NCI-H82 (cell line): Measurements from ENCODE around the gene C2CD3.

ENCODE experiments used
- DNase-seq: peaks from one replicate; lab custom pipeline; 2025; lab: John Stamatoyannopoulos, UW

The C2CD3 gene

DNA sequence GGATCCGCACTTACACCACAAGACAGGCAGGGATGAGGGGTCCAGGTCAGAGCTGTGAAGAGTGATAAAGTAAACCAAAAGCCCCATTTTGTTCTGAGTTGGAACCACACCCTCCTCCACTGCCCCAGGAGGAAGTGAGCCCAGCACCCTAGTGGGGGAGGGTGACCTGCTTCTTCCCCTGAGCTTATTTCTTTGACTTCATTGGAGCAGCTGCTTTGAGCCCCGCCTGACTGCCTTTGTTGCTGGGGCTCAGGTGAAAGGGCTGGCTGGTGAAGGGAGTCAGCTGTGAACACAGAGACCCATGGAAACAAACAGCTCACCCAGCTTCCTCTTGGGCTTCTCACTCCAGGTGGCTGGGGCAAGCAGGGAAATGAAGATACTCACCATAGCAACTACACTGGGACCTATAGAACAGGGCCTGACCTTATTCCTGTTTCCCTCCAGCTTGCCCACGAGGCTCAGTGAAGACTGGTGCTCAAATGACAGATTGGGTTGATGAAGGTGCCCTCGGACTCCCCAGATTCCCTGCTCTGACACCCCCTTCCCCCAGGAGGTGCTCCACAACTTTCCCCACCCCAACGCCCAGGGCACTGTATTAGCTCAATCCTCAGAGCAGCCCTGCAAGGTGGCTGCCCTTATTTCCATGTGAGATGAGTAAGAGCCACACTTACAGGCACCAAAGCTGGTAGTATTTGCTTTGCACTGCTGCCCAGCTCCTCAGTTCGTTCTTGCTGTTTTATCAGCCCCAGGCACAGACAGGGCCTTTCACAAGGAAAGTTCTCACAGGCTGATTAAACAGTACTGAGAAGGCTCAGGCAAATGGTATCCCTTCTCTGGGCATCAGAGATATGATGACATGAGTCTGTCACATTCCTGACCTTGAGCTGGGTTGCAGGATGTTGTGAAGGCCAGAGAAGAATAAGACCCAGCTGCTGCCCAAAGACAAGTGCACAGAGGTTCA is 190.5 kb downstream of the C2CD3 start:
- DNase-seq = peak; percentile 18

DNA sequence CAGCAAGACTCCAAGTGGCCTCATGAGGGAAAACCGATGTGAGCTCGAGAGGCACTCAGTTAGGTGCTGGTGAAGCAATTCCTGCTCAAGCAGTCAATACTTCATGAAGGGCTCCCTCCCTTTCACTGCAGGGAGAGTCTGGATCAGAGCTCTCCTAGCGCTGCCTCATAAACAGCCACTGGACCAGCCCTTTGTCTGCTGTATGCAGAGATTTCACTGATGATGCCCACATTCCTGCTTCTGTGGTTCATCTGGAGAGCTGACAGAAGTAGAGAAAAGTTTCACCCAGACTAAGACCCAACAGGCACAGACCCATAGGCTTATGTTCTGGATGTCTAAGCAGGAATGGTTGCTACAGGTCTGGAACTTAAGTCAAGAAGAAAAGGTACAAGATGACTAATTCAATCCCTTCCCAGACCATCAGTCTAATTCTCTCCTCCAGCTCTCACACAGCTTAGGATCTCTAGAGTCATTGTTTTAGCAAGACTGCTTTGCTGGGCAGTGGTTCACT is 192.2 kb downstream of the C2CD3 start:
- no peak for DNase-seq

DNA sequence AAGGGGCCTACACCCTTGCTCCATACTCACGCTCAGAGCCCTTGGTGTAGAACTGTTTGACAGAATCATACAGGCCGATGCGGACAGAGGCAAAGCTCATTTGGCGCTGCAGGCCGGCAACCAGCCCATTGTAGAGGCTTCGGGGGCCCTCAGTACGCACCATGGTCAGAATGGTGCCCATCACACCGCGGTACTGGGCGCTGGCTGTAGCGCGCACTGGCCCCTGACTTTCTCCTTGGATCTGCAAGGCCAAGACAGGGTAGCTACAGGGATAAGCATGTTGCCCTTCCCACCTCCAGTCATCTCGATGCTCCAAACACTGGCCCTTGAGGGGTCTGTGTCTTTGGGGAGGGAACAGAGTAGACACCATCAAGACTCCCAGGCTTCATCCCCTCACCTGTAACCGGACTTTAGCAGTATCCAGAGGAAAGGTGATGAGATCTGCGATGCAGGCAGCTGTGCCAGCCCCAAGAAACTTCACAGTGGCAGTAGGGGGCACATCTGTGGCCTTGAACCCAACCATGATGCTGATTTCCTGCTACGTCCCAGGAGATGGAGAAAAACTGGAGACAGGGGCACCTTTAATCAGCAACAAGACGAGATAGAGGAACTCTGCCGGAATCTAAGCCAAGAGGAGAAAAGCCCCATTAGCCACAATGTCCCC is 192.8 kb downstream of the C2CD3 start:
- no peak for DNase-seq

DNA sequence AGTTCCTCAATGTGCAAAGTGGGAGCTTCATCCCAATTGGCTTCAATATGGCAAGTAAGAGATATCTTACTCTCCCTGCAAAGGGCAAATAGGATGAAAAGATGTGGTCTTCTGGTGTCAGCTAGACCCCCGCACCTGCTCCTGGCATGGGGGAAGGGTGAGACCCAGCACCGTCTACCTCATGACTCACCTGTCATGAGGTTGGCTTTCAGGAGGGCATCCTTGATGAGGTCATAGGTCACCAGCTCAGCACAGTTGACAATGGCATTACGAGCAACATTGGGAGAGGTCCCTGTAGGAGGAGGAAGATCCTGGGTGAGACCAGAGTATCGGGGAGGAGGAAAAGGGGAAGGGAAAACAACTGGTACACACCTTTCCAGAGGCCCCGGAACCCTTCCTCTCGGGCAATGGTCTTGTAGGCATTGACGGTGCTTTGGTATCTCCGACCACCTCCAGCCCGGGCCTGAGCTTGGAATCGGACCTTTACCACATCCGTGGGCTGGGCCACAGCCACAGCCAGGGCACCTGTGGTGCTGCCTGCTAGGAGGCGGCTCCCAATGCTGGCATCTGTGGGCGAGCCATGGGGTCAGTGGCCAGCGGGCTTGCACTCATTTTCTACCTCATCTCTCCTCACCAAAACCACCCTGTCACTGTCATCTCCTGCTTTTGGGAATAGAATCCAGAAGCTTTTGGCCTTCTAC is 194.2 kb downstream of the C2CD3 start:
- no peak for DNase-seq

DNA sequence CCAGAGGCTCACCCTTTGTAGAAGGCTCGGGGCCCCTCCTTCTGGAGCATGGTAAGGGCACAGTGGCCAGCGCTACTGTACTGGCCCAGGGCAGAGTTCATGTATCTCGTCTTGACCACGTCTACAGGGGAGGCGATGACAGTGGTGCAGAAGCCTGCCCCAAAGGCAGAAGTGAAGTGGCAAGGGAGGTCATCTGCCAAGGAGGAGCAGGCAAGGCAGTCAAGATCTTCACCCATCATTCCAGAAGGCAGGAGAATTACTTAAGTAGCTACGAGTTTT is 195.4 kb downstream of the C2CD3 start:
- no peak for DNase-seq

DNA sequence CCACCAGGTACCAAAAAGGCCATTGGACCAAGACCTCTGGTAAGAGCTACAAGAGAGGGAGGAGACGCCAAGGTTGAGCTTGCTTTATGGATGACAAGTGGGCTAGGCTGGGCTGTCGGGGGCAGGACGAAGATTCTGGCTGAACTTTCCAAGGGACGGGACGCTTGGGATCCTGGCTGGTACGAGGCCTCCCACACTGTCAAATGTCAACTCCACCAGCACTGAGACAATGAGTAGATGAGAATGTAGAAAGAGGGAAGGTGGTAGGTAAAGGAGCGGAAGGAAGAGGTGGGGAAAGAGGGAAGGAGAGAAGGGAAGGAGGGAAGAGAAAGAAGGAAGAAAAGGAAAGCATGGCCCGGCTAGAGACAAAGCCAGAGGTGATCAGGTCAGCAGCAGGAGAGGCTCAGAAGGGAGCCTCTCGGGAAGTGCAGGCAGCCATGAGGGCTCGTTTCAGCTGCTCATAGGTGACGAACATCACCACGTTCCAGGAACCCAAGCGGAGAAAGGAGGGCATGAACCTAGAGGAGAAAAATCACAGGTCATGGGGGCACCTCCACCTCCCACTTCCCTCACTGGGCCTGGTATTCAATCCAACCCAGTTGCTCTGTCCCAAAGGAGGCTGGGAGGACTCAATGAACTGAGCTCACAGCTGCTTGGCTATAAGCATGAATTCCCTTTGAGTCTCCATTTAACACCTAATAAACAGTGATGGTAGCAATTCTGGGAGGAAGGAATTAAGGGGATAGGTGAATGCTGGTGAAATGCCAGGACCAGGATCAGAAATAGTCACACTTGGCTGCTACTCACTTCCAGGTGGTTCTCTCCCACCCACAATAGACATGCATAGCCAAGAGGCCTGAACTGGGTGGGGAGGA is 196.0 kb downstream of the C2CD3 start:
- no peak for DNase-seq

DNA sequence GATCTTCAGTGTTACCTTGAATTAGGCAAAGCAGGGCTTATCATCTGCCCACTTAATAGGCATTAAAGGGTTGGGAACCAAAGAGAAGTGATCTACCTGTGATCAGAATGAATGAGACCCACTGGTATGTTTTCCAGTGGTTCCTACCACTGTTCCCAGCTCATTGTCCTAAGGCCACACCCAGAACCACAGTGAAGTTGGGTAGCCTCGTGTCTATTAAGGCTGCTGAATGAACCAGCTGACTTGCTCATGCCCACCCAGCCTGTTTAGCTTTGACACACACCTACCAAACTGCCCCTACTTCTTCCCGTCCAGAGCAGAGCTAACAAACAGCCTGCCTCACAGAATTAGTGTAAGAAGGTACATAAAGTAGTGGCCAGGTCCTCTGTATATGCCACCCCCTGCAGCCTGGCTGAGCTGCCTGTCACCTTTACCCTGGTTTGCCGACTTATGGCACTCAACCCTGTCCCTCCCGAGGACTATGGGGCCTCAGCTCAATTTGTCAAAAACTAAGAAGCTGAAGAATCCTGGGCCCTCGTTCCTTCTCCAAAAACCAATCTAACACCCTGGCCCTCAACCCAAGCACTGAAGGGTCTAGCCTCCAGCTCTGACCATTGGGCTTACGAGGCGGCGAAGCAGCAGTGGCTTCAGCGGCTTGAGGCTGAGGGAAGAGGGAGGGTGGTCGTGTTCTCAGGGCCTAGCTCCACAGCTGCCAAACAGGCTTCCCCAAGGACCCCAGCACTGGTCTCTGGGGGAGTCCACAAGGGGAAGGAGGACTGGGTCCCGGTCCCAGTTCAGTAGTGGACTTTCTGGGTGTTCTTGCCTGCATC is 198.0 kb downstream of the C2CD3 start:
- DNase-seq = peak; percentile 20

DNA sequence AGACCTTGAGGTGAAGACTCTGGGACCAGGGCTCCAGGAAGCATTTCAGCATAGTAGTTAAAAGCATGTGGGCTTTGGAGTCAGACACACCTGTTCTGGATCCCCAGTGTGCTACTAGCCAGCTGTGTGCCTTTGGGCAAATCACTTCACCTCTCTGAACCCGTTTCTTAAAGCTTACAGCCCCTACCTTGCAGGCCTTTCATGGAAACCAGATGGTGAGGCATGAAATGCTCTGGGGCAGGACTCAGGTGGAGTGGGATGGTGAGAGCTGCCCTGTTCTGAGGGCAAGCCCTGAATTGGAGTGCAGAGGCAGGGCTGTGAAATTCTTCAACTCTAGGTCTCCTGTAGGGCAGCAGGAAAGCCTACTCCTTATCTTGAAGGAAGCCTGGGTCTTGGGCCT is 198.6 kb downstream of the C2CD3 start:
- no peak for DNase-seq

DNA sequence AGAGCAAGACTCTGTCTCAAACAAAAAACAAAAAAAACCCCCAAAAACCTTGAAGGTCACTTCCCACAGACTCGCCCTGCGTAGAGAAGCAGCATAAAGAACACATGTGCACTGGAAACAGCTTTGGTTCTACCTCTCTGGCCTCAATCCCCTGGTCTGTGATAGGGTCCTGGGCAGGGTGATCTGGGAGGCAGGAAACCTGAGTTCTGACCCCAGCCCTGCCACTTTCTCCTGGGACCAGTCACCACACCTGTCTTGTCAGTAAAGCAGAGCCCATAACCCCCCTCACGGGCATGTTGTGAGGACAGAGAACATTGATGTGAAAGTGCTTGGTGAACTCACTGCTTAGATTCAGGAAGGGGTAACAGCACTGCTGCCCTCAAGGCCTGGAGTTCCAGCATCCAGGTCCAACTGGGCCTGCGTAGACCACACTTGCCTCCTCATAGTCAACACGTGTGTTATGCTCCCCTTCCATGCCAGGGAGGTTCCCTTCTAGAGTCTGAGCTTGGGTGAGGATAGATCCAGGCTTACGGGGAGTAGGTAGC is 199.6 kb downstream of the C2CD3 start:
- no peak for DNase-seq

DNA sequence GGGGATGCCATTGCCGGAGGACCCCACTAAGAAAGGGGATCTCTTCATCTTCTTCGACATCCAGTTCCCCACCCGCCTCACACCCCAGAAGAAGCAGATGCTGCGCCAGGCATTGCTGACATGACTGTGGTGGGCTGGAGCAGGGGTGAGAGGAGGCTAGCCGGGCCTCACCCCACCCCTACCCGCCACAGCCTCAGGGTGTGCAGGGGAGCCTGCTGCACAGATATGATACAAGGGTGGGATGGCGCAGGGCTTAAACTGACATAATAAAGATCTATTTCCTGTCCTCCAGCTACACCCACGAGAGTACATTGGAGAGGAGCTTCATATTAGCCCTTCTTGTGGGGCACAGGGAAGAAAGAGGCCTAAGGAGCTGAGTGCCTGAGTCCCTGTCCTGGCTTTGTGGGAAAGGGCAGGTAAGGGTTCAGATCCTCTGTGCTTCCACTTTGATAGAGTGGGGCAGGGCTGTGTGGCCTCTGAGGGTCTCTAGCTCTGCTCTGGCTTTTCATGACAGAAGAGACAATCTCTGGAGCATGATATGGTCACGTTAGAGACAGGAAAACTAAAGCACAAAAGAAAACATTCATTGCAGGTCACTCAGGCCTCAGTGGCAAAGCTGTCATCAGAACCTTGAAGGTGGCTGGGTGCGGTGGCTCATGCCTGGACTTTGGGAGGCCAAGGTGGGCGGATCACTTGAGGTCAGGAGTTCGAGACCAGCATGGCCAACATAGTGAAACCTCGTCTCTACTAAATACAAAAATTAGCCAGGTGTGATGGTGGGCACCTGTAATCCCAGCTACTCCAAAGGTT is 200.6 kb downstream of the C2CD3 start:
- DNase-seq = peak; percentile 10

DNA sequence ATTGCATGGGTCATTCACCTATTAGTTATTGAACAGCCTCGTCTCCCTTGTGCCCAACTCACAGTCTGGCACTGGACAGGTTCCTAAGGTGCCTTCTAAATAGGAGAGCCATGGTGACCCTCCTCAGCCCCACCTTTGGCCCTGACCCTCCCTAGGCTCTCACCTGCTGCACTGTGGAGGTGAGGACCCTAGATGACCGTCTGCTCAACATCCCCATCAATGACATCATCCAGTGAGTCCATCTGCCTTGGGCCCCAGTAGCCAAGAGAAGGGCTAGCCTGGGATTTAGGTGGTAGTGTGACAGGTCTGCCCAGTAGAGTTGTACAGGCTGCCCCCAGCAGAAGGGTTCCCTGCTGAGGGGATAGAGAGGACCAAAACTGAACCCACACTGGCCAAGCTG is 201.7 kb downstream of the C2CD3 start:
- no peak for DNase-seq

DNA sequence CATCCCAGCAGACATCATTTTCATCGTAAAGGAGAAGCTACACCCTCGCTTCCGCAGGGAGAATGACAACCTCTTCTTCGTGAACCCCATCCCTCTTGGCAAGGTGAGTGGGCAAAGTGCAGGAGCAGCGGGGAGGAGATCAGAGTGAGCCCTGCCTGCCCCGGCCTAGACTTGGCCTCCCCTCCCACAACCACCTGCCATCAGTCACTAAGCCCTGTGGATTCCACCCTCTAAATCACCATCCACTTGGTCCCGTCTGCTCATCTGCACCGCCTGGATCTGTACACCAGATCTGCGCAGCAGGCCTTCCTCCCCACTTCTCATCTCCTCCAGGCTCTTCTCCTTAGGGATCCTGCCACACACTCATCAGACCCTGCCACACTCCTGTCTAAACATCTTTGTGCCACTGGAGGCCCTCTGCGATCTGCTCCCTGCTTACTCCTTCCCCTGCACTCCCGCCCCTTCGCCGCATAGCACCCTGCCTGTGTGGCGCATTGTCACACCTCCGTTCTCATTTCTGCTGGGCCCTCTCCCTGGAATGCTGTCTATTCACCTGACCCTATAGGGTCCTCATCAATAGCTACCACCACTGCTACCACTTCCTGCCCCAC is 202.3 kb downstream of the C2CD3 start:
- peak; percentile 67 for DNase-seq

DNA sequence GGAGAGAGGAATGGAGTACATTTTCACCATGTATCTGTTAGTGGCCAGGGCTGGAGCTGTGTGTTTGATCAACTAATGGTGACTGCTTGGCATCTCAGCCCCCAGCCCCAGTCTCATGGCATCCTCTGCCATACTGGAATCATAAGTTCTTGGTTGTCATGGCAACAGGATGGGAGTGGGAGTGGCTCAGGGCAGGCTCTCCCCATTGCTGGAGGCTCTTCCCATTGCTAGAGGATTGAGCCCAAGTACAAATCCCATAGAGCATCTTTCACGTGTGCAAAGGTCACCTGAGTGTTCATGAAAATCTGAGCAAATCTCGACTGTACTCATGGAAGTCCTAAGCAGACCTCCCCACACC is 205.1 kb downstream of the C2CD3 start:
- peak; percentile 35 for DNase-seq

DNA sequence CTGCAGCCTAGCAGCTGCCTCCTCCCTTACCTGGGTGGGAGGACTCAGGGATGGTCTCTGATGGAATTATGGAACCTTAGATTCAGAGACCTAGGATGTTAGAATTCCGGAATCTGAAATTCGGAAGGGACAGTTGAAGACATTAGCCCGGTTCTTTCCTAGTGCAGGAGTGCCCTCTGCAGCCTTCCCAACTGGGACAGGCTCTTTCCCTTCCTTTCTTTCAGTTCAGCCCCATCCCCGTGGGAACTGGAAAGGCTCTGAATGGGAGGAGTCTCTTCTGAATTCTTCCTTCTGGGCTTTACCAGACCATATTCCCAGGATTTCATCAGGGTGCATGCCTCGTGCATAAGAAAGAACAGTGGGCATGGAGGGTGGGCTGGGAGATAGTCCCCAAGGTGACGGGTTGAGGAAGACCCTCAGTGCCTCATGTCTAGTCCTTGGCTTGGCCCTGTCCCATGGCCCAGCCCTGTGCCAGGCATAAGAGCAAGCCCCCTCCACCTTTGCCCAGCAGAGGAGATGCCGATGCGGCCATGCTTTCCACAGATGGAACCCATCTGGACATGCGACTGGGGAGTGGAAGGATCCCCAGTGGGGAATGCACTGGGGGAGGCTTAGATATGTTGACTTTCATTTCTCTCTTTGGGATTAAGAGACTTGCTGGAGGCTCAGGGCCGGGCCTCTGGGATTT is 205.6 kb downstream of the C2CD3 start:
- no peak for DNase-seq

DNA sequence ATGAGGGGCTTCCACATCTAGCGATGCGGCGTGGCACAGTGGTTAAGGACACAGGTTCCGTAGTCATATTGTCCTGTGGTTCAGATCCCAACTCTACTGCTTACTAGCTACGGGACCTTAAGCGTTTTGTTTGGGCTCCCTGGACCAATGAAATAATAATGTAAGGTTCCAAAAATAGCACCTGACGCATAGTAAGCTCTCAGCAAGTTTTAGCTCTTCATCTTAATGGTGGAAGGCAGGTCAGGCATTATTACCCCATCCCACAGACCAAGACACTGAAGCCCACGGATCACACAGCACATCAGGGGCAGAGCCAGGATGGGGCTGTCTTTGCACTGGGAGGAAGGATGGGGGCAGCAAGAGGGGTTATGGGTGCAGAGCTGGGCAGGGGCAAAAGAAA is 206.9 kb downstream of the C2CD3 start:
- no peak for DNase-seq
